Lower lobe of right lung (tissue), 2 donors: Measurements from ENCODE around the gene AZU1. TPM values are rescaled to one million over a fixed set of nuclear protein-coding genes. Genes with fewer than 3 reads are reported as not detected.
A peak's percentile ranks its signal among the peaks of the same experiment; 100 is the strongest.
"Not testable (repeated sequence)": the region's sequence is repeated elsewhere in the genome, so short reads cannot be mapped to it uniquely, and the experiment has no call there.

Source experiments
- ATAC-seq, 2 donors: fragments of 200-7000 bp; cut with Tn5 transposase; one replicate each; pipeline ENCODE4 v1.9.1; 2020 to 2022; ENCODE audit warnings: mild to moderate bottlenecking in 2 of 2, moderate library complexity in 2 of 2
- DNase-seq: peaks from one replicate; pipeline ENCODE4 v3.0.0-alpha.2; 2020
- H3K27ac ChIP-seq: fragments of 200-600 bp; one replicate; pipeline ENCODE4 v1.8.0; 2022
- H3K27me3 ChIP-seq: fragments of 200-600 bp; one replicate; pipeline ENCODE4 v1.8.0; 2022; ENCODE audit warnings: low read depth
- H3K36me3 ChIP-seq: fragments of 200-600 bp; one replicate; pipeline ENCODE4 v1.8.0; 2022; ENCODE audit warnings: mild to moderate bottlenecking
- H3K4me1 ChIP-seq: fragments of 200-600 bp; one replicate; pipeline ENCODE4 v1.8.0; 2022
- H3K4me3 ChIP-seq: fragments of 200-600 bp; one replicate; pipeline ENCODE4 v1.8.0; 2022; ENCODE audit warnings: mild to moderate bottlenecking
- H3K9me3 ChIP-seq: fragments of 200-600 bp; one replicate; pipeline ENCODE4 v1.8.0; 2022
- intact Hi-C: fragments of 100-400 bp; cut with DNase I; formaldehyde crosslinking; loops from one replicate; pipeline ENCODE4 v1.11.0; 2022
- total RNA-seq: library from RNA; stranded (reverse); fragmentation: NEBNext Ultra II Directional; extraction: Animal tissue kit (Norgen Biotek cat#: 25700); gene quantifications from one replicate; pipeline ENCODE4 v1.2.1, GENCODE V29; 2021
- TF ChIP-seq, protein P1 (sequence below): fragments of 200-600 bp; IDR thresholded peaks from one replicate; pipeline ENCODE4 v1.8.0; 2022; ENCODE audit warnings: antibody characterized with exemption, mild to moderate bottlenecking
- donor health status: DM: no; HTN: yes; CAD: no; lungs with severe emphysema.

AZU1 gene
- total RNA-seq, 1 donor from 2014 or later, result 1.7 TPM

DNA sequence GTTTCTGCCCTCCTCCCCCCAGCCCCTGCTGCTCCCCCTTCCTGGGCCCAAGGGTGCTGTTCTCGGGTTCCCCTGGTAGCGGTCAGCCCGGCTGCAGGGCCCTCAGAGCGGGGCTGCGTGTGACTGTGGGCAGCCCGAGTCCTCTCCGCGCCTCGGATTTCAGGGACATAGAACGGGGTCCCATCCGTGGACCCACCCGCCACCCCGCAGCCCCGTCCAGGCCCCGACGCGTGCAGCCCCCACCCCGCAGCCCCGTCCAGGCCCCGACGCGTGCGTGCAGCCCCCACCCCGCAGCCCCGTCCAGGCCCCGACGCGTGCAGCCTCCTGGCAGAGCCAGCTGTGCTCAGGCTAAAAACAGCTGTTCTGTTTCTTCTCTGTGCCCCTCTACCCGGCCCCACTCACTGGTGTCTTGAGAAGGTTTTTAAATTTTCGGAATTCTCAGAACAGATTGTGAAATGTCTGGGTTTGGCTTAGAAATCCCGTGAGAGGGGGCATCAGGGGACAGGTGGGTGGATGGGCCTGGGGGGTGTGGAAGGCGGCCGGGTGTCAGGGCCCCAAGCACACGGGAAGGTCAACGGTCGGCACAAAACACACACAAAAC lies 7.7 kb downstream of the AZU1 start:
- TF ChIP-seq, protein P1, sequence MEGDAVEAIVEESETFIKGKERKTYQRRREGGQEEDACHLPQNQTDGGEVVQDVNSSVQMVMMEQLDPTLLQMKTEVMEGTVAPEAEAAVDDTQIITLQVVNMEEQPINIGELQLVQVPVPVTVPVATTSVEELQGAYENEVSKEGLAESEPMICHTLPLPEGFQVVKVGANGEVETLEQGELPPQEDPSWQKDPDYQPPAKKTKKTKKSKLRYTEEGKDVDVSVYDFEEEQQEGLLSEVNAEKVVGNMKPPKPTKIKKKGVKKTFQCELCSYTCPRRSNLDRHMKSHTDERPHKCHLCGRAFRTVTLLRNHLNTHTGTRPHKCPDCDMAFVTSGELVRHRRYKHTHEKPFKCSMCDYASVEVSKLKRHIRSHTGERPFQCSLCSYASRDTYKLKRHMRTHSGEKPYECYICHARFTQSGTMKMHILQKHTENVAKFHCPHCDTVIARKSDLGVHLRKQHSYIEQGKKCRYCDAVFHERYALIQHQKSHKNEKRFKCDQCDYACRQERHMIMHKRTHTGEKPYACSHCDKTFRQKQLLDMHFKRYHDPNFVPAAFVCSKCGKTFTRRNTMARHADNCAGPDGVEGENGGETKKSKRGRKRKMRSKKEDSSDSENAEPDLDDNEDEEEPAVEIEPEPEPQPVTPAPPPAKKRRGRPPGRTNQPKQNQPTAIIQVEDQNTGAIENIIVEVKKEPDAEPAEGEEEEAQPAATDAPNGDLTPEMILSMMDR, result no peak
- H3K27me3 ChIP-seq, result peaks cover 33% of the 10 kb centered on the region
- ATAC-seq (peak in 1 of 2 donors; percentile 80), DNase-seq (no peak)
- no peak overlapping the region for H3K27ac ChIP-seq
- no peaks in the 10 kb centered on the region for H3K4me1 ChIP-seq
- H3K9me3 ChIP-seq, result no peaks in the 10 kb centered on the region
- intact Hi-C loops, result no loop called here
- H3K36me3 ChIP-seq, result no peaks in the 10 kb centered on the region
- no peak overlapping the region for H3K4me3 ChIP-seq

GRCh38 chr19:840519-841206 lies 13.0 kb downstream of the AZU1 start, which contains the start of gene PRTN3:
TSS of gene PRTN3 (plus strand) at chr19:840999. CDS start at chr19:841009, 10 bp downstream.
- peaks cover 51% of the 10 kb centered on the region for H3K27me3 ChIP-seq
- H3K4me3 ChIP-seq, result no peak within 1 kb of the TSS
- no peaks in the 10 kb centered on the region for H3K9me3 ChIP-seq
- DNase-seq (peak; percentile 69), ATAC-seq (peak; percentile 19 to 33)
- intact Hi-C loops, result no loop called here
- H3K4me1 ChIP-seq, result peaks cover 10% of the 10 kb centered on the region
- no peak within 1 kb of the TSS for H3K27ac ChIP-seq
- H3K36me3 ChIP-seq, result no peaks in the 10 kb centered on the region
- TF ChIP-seq, protein P1, result no peak

GRCh38 chr19:842802-843179 lies 15.2 kb downstream of the AZU1 start:
- ATAC-seq, H3K27ac ChIP-seq, H3K4me3 ChIP-seq, H3K36me3 ChIP-seq, H3K9me3 ChIP-seq, DNase-seq, H3K4me1 ChIP-seq, intact Hi-C loops: not testable (repeated sequence)
- peaks cover 49% of the 10 kb centered on the region for H3K27me3 ChIP-seq

DNA sequence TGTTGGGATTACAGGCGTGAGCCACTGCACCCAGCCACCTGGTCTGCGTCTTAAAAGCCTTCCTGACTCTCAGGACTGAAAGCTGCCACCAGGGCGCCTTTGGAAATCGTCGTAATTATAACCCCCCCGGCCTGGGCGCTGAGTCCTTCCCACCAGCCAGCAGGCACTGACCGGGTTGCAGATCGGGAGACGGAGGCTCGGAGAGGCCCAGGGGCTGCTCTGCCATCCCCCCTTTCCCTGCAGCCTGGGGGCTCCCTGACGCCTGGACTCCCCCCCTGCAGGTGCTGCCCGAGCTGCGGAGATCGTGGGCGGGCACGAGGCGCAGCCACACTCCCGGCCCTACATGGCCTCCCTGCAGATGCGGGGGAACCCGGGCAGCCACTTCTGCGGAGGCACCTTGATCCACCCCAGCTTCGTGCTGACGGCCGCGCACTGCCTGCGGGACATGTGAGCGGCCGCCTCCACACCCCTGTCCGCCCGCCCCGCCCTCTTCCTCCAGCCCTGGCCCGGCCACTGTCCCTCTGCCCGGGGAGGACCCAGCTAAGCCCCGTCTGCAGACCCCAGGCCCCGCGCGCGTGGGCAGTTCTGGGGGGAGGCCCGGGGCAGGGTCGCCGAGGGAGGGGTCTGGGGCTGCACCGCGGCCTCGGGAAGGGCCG lies 15.7 kb downstream of the AZU1 start:
- intact Hi-C loops, result no loop called here

GRCh38 chr19:843836-844545 lies 16.4 kb downstream of the AZU1 start:
- TF ChIP-seq, protein P1, result no peak
- intact Hi-C loops, result no loop called here
- Histone ChIP-seq H3K9me3 (no peaks in the 10 kb centered on the region), H3K4me1 (peaks cover 10% of the 10 kb centered on the region), H3K36me3 (no peaks in the 10 kb centered on the region), H3K27me3 (peaks cover 56% of the 10 kb centered on the region), H3K4me3 (peak overlapping the region; percentile 21), H3K27ac (no peak overlapping the region)
- DNase-seq, result no peak
- peak in 1 of 2 donors; percentile 40 for ATAC-seq

More for the DNA sequence above, 15.7 kb downstream of the AZU1 start:
- peak; percentile 63 for DNase-seq
- peak; percentile 64 to 67 for ATAC-seq
- Histone ChIP-seq H3K4me3 (peak overlapping the region; percentile 21), H3K4me1 (peaks cover 10% of the 10 kb centered on the region), H3K36me3 (no peaks in the 10 kb centered on the region), H3K27ac (no peak overlapping the region), H3K9me3 (no peaks in the 10 kb centered on the region), H3K27me3 (peaks cover 55% of the 10 kb centered on the region)
- TF ChIP-seq, protein P1, result no peak
